Smooth muscle cell (in vitro differentiated cells): ENCODE measurements around the gene CABP1. TPM values are rescaled to one million over a fixed set of nuclear protein-coding genes. Genes with fewer than 3 reads are reported as not detected.

Experiments used
- DNase-seq: peaks from one replicate; lab custom pipeline; 2025; ENCODE audit not compliant: unreplicated experiment; lab: John Stamatoyannopoulos, UW
- H2AFZ ChIP-seq: fragments of 200-600 bp; sonication (generic); 2 replicates; pipeline ENCODE4 v1.6.0; 2016; ENCODE audit warnings: antibody characterized with exemption, low read depth, mild to moderate bottlenecking
- H3F3A ChIP-seq: fragments of 200-600 bp; sonication (generic); 2 replicates; pipeline ENCODE4 v1.6.0; 2017; ENCODE audit warnings: antibody characterized with exemption, low read depth
- H3K27ac ChIP-seq: fragments of 200-600 bp; sonication (generic); 2 replicates; pipeline ENCODE4 v1.5.1; 2016; ENCODE audit warnings: low read depth, mild to moderate bottlenecking
- H3K27me3 ChIP-seq: fragments of 200-600 bp; sonication (generic); 2 replicates; pipeline ENCODE4 v1.6.1; 2016; ENCODE audit warnings: low read depth, mild to moderate bottlenecking
- H3K36me3 ChIP-seq: fragments of 200-600 bp; sonication (generic); 2 replicates; pipeline ENCODE4 v1.5.1; 2016; ENCODE audit warnings: low read depth
- H3K4me1 ChIP-seq: fragments of 200-600 bp; sonication (generic); 2 replicates; pipeline ENCODE4 v1.5.1; 2016; ENCODE audit warnings: low read depth
- H3K4me2 ChIP-seq: fragments of 200-600 bp; sonication (generic); 2 replicates; pipeline ENCODE4 v1.6.0; 2016; ENCODE audit warnings: mild to moderate bottlenecking
- H3K4me3 ChIP-seq: fragments of 200-600 bp; sonication (generic); 2 replicates; pipeline ENCODE4 v1.5.1; 2016; ENCODE audit warnings: mild to moderate bottlenecking
- H3K79me2 ChIP-seq: fragments of 200-600 bp; sonication (generic); 2 replicates; pipeline ENCODE4 v1.6.0; 2016; ENCODE audit warnings: low read depth, mild to moderate bottlenecking
- H3K9ac ChIP-seq: fragments of 200-600 bp; sonication (generic); 2 replicates; pipeline ENCODE4 v1.6.0; 2016; ENCODE audit warnings: low read depth
- H3K9me3 ChIP-seq: fragments of 200-600 bp; sonication (generic); replicated peaks from 2 replicates; pipeline ENCODE4 v1.5.1; 2016; ENCODE audit warnings: low read depth
- H4K20me1 ChIP-seq: fragments of 200-600 bp; sonication (generic); 2 replicates; pipeline ENCODE4 v1.6.0; 2016; ENCODE audit warnings: low read depth
- WGBS: methylation state at CpG from one replicate; pipeline ENCODE4 v1.1.7; 2016; ENCODE audit warnings: low lambda C conversion rate; 5-methylcytosine and 5-hydroxymethylcytosine counted together
- polyA plus RNA-seq: library from polyadenylated mRNA; unstranded; fragments of >200 nt; fragmentation: Nextera tagmentation; extraction: Ambion mirVana; gene quantifications from 2 replicates; pipeline ENCODE4 v1.2.1, GENCODE V29; 2016
- total RNA-seq: library from RNA; depleted of rRNA; stranded (reverse); fragments of >200 nt; gene quantifications from 2 replicates; pipeline ENCODE4 v1.2.3, GENCODE V29; 2014
- TF ChIP-seq, protein P1 (sequence below): fragments of 200-600 bp; sonication (generic); IDR thresholded peaks from 2 replicates; pipeline ENCODE4 v1.5.1; 2017; ENCODE audit warnings: borderline replicate concordance, mild to moderate bottlenecking, antibody characterized with exemption; ENCODE audit not compliant: insufficient read depth, poor library complexity, severe bottlenecking

CABP1 gene
- total and polyA plus RNA-seq, 2 experiments from 2014 or later = 0.50 TPM; not detected in 1

DNA sequence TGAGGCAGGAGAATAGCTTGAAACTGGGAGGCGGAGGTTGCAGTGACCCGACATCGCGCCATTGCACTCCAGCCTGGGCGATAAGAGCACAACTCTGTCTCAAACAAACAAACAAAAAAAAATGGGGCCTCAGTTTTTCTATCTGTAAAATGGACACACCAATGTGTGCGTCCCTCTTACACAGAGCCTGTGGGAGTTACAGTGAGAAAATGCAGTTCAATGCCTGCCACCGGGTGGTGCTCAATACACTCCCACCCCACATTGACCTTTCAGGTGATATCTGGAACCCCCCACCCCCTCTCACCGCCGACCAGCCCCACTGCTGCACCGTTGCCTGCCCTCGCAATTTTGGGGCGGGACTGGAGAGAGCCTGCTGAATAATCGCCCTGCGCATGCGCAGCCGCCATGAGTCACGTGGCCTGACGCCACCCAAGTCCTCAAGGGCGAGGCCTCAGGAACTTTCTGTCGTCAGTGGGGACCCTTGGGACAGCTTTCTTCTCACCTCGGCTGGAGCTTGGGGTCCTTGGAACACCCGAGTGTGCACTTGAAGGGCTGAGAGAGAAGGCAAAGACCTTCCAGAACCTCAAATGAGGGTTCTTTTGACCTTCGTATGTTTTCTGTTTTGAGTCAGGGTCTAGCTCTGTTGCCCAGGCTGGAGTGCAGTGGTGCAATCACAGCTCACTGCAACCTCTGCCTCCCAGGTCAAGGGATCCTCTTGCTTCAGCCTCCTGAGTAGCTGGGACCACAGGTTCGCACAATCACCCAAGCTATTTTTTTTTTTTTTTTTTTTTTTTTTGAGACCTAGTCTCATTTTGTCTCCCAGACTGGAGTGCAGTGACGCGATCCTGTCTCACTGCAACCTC, 14.6 kb upstream of the CABP1 start:
- Histone ChIP-seq H3K27me3 (no peaks in the 10 kb centered on the region), H3F3A (no peaks in the 10 kb centered on the region), H2AFZ (no peak overlapping the region), H3K36me3 (no peaks in the 10 kb centered on the region), H4K20me1 (no peaks in the 10 kb centered on the region), H3K4me1 (no peaks in the 10 kb centered on the region), H3K9me3 (no peaks in the 10 kb centered on the region), H3K79me2 (no peaks in the 10 kb centered on the region), H3K4me2 (no peak overlapping the region), H3K4me3 (no peak overlapping the region), H3K27ac (no peak overlapping the region), H3K9ac (no peak overlapping the region)
- TF ChIP-seq, protein P1, sequence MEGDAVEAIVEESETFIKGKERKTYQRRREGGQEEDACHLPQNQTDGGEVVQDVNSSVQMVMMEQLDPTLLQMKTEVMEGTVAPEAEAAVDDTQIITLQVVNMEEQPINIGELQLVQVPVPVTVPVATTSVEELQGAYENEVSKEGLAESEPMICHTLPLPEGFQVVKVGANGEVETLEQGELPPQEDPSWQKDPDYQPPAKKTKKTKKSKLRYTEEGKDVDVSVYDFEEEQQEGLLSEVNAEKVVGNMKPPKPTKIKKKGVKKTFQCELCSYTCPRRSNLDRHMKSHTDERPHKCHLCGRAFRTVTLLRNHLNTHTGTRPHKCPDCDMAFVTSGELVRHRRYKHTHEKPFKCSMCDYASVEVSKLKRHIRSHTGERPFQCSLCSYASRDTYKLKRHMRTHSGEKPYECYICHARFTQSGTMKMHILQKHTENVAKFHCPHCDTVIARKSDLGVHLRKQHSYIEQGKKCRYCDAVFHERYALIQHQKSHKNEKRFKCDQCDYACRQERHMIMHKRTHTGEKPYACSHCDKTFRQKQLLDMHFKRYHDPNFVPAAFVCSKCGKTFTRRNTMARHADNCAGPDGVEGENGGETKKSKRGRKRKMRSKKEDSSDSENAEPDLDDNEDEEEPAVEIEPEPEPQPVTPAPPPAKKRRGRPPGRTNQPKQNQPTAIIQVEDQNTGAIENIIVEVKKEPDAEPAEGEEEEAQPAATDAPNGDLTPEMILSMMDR = no peak
- WGBS = 91% methylated on average over 26 of the region's 26 CpGs
- DNase-seq = no peak

DNA sequence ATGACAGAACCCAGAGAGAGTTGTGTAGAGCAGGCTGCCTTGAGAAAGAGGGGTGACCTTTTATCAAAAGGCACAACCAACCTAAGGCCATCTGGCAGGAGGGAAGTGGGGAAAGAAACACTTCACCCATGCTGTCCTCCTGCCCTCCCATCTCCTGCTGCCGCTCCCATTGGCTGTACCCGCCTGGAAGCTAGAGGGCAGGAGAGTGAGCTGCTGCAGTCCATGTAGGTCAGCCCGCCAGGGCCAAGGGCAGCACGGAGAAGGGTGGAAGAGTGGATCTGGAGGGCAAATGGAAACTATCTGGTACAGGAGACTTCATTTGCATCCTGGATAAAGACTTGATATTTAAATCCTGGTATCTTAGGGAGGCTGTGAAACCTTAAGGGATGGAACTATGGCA, 11.5 kb upstream of the CABP1 start:
- no peak for DNase-seq
- no peak overlapping the region for H3K4me2 ChIP-seq
- H3K9me3 ChIP-seq = no peaks in the 10 kb centered on the region
- no peak overlapping the region for H2AFZ ChIP-seq
- no peaks in the 10 kb centered on the region for H3F3A ChIP-seq
- H3K79me2 ChIP-seq = no peaks in the 10 kb centered on the region
- no peaks in the 10 kb centered on the region for H3K27me3 ChIP-seq
- WGBS = 41% methylated on average over 4 of the region's 4 CpGs
- TF ChIP-seq, protein P1 = no peak
- no peak overlapping the region for H3K4me3 ChIP-seq
- H3K9ac ChIP-seq = no peak overlapping the region
- no peaks in the 10 kb centered on the region for H3K4me1 ChIP-seq
- H3K36me3 ChIP-seq = no peaks in the 10 kb centered on the region
- H3K27ac ChIP-seq = no peak overlapping the region
- no peaks in the 10 kb centered on the region for H4K20me1 ChIP-seq

DNA sequence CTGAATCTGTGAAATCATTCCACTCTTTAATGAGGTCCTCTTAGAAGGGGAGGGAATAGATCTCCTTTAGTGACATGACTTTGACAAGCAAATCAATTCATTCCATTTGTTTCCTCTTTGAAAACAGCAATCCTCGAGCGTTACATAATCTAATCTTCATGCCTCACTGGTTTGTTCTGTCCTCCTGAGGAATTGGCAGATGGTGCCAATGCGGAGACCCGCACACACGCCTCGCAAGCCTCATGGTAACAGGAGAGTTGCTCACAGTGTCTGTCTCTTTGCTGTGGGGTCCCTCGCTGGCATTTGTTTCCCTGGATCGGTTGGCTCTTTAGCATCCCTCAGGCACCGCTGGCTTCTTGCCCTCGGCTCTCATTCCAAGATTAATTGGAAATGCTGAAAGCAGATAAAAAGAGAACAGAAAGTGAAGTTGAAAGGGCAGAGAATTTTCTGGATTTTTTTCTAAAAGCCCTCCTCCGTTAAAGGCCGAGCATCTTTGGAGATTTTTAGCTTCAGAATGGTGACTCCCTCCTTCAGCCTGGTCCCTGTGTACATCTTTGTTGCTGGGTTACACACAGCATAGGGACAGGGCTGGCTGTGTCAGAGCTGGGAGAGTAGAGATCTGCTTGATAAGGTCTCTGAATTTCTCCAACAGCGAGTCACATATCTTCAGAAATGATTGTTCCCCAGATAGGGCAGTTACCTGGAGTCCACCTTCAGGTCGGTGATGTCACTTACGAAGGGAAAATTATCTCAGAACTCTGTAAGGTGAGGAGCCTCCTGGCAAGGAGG, 10.1 kb upstream of the CABP1 start:
- H3K36me3 ChIP-seq = no peaks in the 10 kb centered on the region
- H3K9ac ChIP-seq = no peak overlapping the region
- H3K79me2 ChIP-seq = no peaks in the 10 kb centered on the region
- H3K27me3 ChIP-seq = no peaks in the 10 kb centered on the region
- H3F3A ChIP-seq = no peaks in the 10 kb centered on the region
- no peaks in the 10 kb centered on the region for H4K20me1 ChIP-seq
- no peak overlapping the region for H3K4me3 ChIP-seq
- TF ChIP-seq, protein P1 = no peak
- H3K27ac ChIP-seq = no peak overlapping the region
- no peak overlapping the region for H2AFZ ChIP-seq
- WGBS = 88% methylated on average over 15 of the region's 15 CpGs
- no peak for DNase-seq
- H3K4me2 ChIP-seq = no peak overlapping the region
- no peaks in the 10 kb centered on the region for H3K9me3 ChIP-seq
- H3K4me1 ChIP-seq = no peaks in the 10 kb centered on the region
